H1 (cell line): ENCODE measurements around the gene CHPF. TPM values are rescaled to one million over a fixed set of nuclear protein-coding genes. Genes with fewer than 3 reads are reported as not detected.

Experiments used
- CTCF ChIA-PET: fragments of 300-600 bp; sonication (Branson Sonifier 250); formaldehyde crosslinking; loops from one replicate; lab custom pipeline; 2021; ENCODE audit not compliant: partially characterized antibody; lab: Charles Lee
- POLR2A ChIA-PET: fragments of 300-600 bp; sonication (Branson Sonifier 250); formaldehyde crosslinking; loops from one replicate; lab custom pipeline; 2021; ENCODE audit warnings: inconsistent platforms; ENCODE audit not compliant: partially characterized antibody; lab: Charles Lee
- DNase-seq, 2 experiments: peaks; one replicate each; pipeline versions ENCODE4 v3.0.0 to v3.0.0-alpha.2; 2010 to 2022; ENCODE audit warnings: low spot score in 2 of 2, low read depth in 1 of 2, mixed read lengths in 1 of 2
- FAIRE-seq: peaks from 2 replicates; lab custom pipeline; 2011; peaks lifted over from hg19 to GRCh38; lab: Jason Lieb, UNC
- H2AFZ ChIP-seq: 2 replicates; pipeline ENCODE4 v1.8.1; 2012; ENCODE audit warnings: low read length, inconsistent platforms
- H2AK5ac ChIP-seq: 2 replicates; pipeline ENCODE4 v1.6.1; 2013; ENCODE audit warnings: low read depth, low read length
- H2BK120ac ChIP-seq: replicated peaks from 2 replicates; pipeline ENCODE3; 2013; ENCODE audit warnings: low read depth, low read length, inconsistent platforms
- H2BK12ac ChIP-seq: 2 replicates; pipeline ENCODE4 v1.6.1; 2013; ENCODE audit warnings: low read depth, low read length
- H2BK15ac ChIP-seq: 2 replicates; pipeline ENCODE4 v1.6.1; 2013; ENCODE audit warnings: low read length
- H2BK20ac ChIP-seq: 2 replicates; pipeline ENCODE4 v1.6.1; 2013; ENCODE audit warnings: low read length
- H2BK5ac ChIP-seq: 2 replicates; pipeline ENCODE4 v1.6.1; 2013; ENCODE audit warnings: low read depth, low read length
- H3K14ac ChIP-seq: 2 replicates; pipeline ENCODE4 v1.6.1; 2013; ENCODE audit warnings: inconsistent platforms; ENCODE audit not compliant: insufficient read length
- H3K18ac ChIP-seq: 2 replicates; pipeline ENCODE4 v1.6.1; 2013; ENCODE audit warnings: low read length; ENCODE audit errors: extremely low read depth
- H3K23ac ChIP-seq: 2 replicates; pipeline ENCODE4 v1.6.1; 2013; ENCODE audit warnings: inconsistent platforms; ENCODE audit not compliant: insufficient read length
- H3K23me2 ChIP-seq: 2 replicates; pipeline ENCODE4 v1.6.1; 2013; ENCODE audit warnings: low read depth, low read length
- H3K27ac ChIP-seq: 2 replicates; pipeline ENCODE4 v1.6.1; 2011; ENCODE audit warnings: low read depth, low read length, inconsistent platforms
- H3K27me3 ChIP-seq, 4 experiments: replicated peaks in 1 of 4; 1 replicate in 1 of 4; 2 replicates in 3 of 4; pipeline versions ENCODE4 v1.6.1 to v1.8.1; 2011 to 2013; ENCODE audit warnings: low read length in 3 of 4, mild to moderate bottlenecking in 3 of 4, inconsistent platforms in 2 of 4, mixed read lengths in 2 of 4, moderate library complexity in 1 of 4; ENCODE audit not compliant: control insufficient read depth in 3 of 4, insufficient read depth in 3 of 4; ENCODE audit errors: extremely low read depth in 1 of 4
- H3K36me3 ChIP-seq, 4 experiments: 2 replicates each; pipeline versions ENCODE4 v1.6.1 to v1.8.1; 2011 to 2013; ENCODE audit warnings: mild to moderate bottlenecking in 4 of 4, low read length in 3 of 4, moderate library complexity in 2 of 4, control low read depth in 1 of 4, inconsistent platforms in 1 of 4; ENCODE audit not compliant: insufficient read depth in 4 of 4, control insufficient read depth in 2 of 4
- H3K4ac ChIP-seq: replicated peaks from 2 replicates; pipeline ENCODE3; 2013; ENCODE audit warnings: low read length, low read depth, mixed read lengths, inconsistent platforms; ENCODE audit not compliant: insufficient read length
- H3K4me1 ChIP-seq, 4 experiments: replicated peaks in 1 of 4; 1 replicate in 1 of 4; 2 replicates in 3 of 4; pipeline versions ENCODE4 v1.6.1 to v1.8.1; 2011 to 2013; ENCODE audit warnings: low read length in 3 of 4, inconsistent platforms in 2 of 4, mixed read lengths in 1 of 4; ENCODE audit not compliant: insufficient read depth in 4 of 4, control insufficient read depth in 3 of 4
- H3K4me2 ChIP-seq, 2 experiments: 2 replicates each; pipeline versions ENCODE4 v1.6.1 to v1.8.1; 2011 to 2013; ENCODE audit warnings: low read depth in 2 of 2, low read length in 2 of 2, control low read depth in 1 of 2, inconsistent platforms in 1 of 2, mild to moderate bottlenecking in 1 of 2; ENCODE audit not compliant: insufficient read depth in 1 of 2
- H3K4me3 ChIP-seq, 4 experiments: fragments of 200-600, 300-600 bp in 1 of 4; sonication (generic), shearing (Covaris generic), sonication (Bioruptor Twin) in 1 of 4; 2 replicates each; pipeline versions ENCODE4 v1.5.1 to v1.8.1; 2011 to 2016; ENCODE audit warnings: low read length in 4 of 4, low read depth in 3 of 4, control low read depth in 2 of 4, inconsistent platforms in 2 of 4, mild to moderate bottlenecking in 2 of 4, mixed read lengths in 1 of 4, moderate library complexity in 1 of 4; ENCODE audit not compliant: insufficient read depth in 2 of 4; ENCODE audit errors: extremely low read depth in 1 of 4
- H3K56ac ChIP-seq: replicated peaks from 2 replicates; pipeline ENCODE3; 2013; ENCODE audit warnings: low read depth, mild to moderate bottlenecking, mixed read lengths, low read length, inconsistent platforms; ENCODE audit not compliant: insufficient read length
- H3K79me1 ChIP-seq: 2 replicates; pipeline ENCODE4 v1.6.1; 2013; ENCODE audit warnings: low read depth, low read length, control low read depth
- H3K79me2 ChIP-seq, 2 experiments: 2 replicates each; pipeline versions ENCODE4 v1.6.1 to v1.8.1; 2012 to 2013; ENCODE audit warnings: low read length in 2 of 2, mild to moderate bottlenecking in 2 of 2, inconsistent platforms in 1 of 2; ENCODE audit not compliant: insufficient read depth in 2 of 2, control insufficient read depth in 1 of 2
- H3K9ac ChIP-seq, 4 experiments: replicated peaks in 1 of 4; 1 replicate in 1 of 4; 2 replicates in 3 of 4; pipeline versions ENCODE4 v1.6.1 to v1.8.1; 2011 to 2013; ENCODE audit warnings: low read depth in 3 of 4, low read length in 3 of 4, control low read depth in 2 of 4, mild to moderate bottlenecking in 2 of 4, moderate library complexity in 2 of 4, inconsistent platforms in 1 of 4; ENCODE audit errors: extremely low read depth in 1 of 4
- H3K9me3 ChIP-seq, 2 experiments: 2 replicates each; pipeline versions ENCODE4 v1.6.1 to v1.8.1; 2012 to 2013; ENCODE audit warnings: mild to moderate bottlenecking in 2 of 2, moderate library complexity in 2 of 2, control low read depth in 1 of 2, inconsistent platforms in 1 of 2, low read depth in 1 of 2, low read length in 1 of 2, mixed read lengths in 1 of 2; ENCODE audit not compliant: insufficient read depth in 2 of 2
- H4K20me1 ChIP-seq, 2 experiments: replicated peaks in 1 of 2; 2 replicates each; pipeline versions ENCODE3 to v1.8.1; 2011 to 2013; ENCODE audit warnings: inconsistent platforms in 2 of 2, low read length in 2 of 2, mild to moderate bottlenecking in 1 of 2; ENCODE audit not compliant: insufficient read depth in 2 of 2, control insufficient read depth in 1 of 2
- H4K5ac ChIP-seq: 2 replicates; pipeline ENCODE4 v1.6.1; 2013; ENCODE audit warnings: low read length, low read depth, mixed read lengths, inconsistent platforms; ENCODE audit not compliant: insufficient read length
- H4K8ac ChIP-seq: 2 replicates; pipeline ENCODE4 v1.8.0; 2013; ENCODE audit warnings: mild to moderate bottlenecking, moderate library complexity, low read length, inconsistent platforms; ENCODE audit not compliant: insufficient read depth; ENCODE audit errors: extremely low read depth
- H4K91ac ChIP-seq: replicated peaks from 2 replicates; pipeline ENCODE3; 2013; ENCODE audit warnings: low read length, mixed read lengths, inconsistent platforms; ENCODE audit not compliant: insufficient read length
- PHF8 ChIP-seq: fragments of 200-600 bp; sonication (generic); conservative IDR thresholded peaks from 2 replicates; pipeline ENCODE4 v1.7.1; 2012; ENCODE audit warnings: low read depth, mild to moderate bottlenecking, inconsistent platforms, low read length, moderate library complexity
- RAD21 ChIP-seq, 2 experiments: IDR thresholded peaks in 1 of 2; conservative IDR thresholded peaks in 1 of 2; 2 replicates each; pipeline ENCODE4 v1.6.1; 2011; ENCODE audit warnings: low read depth in 2 of 2, low read length in 2 of 2, improper control_type of control experiment in 1 of 2, inconsistent platforms in 1 of 2, mild to moderate bottlenecking in 1 of 2, moderate library complexity in 1 of 2
- WGBS, 2 experiments: shearing (Covaris generic) in 1 of 2; methylation state at CpG; one replicate each; pipeline versions ENCODE4 v1.1.6 to v1.1.7; 2013 to 2015; ENCODE audit warnings: low lambda C conversion rate in 2 of 2, mixed read lengths in 2 of 2, inconsistent platforms in 1 of 2, low coverage in 1 of 2, missing lambda C conversion rate in 1 of 2; ENCODE audit not compliant: insufficient replicate concordance in 2 of 2, insufficient coverage in 1 of 2, insufficient read length in 1 of 2; ENCODE audit errors: extremely low coverage in 1 of 2, missing lambda C conversion rate in 1 of 2; 5-methylcytosine and 5-hydroxymethylcytosine counted together
- polyA plus RNA-seq, 7 experiments: library from polyadenylated mRNA; depleted of rRNA in 3 of 7; stranded (reverse) in 5 of 7; unstranded in 2 of 7; fragments of >200 nt in 5 of 7; fragments of 200-250 nt in 2 of 7; gene quantifications; 1 replicate in 5 of 7; 2 replicates in 1 of 7; 4 replicates in 1 of 7; pipeline versions ENCODE4 v1.2.1 to v1.2.3, GENCODE V29; 2011 to 2013; ENCODE audit warnings: missing spikeins in 2 of 7, mixed read lengths in 2 of 7
- total RNA-seq: library from RNA; stranded (reverse); fragmentation: NEBNext Ultra II Directional; extraction: Animal tissue kit (Norgen Biotek cat#: 25700); gene quantifications from 2 replicates; pipeline ENCODE4 v1.2.1, GENCODE V29; 2021
- TF ChIP-seq, protein P1 (sequence below), 3 experiments: IDR thresholded peaks; 1 replicate in 2 of 3; 2 replicates in 1 of 3; pipeline versions ENCODE4 v1.5.1 to v1.6.1; 2011; ENCODE audit warnings: low read length in 3 of 3, mild to moderate bottlenecking in 3 of 3, inconsistent platforms in 2 of 3, low read depth in 1 of 3, moderate library complexity in 1 of 3; ENCODE audit not compliant: insufficient read depth in 1 of 3; ENCODE audit errors: control extremely low read depth in 1 of 3

The CHPF gene
- total and polyA plus RNA-seq, 2 of the 8 experiments (the other 6 are each of a cell fraction or from before 2014, with no cell fraction given), result 62.9 to 67.3 TPM

DNA sequence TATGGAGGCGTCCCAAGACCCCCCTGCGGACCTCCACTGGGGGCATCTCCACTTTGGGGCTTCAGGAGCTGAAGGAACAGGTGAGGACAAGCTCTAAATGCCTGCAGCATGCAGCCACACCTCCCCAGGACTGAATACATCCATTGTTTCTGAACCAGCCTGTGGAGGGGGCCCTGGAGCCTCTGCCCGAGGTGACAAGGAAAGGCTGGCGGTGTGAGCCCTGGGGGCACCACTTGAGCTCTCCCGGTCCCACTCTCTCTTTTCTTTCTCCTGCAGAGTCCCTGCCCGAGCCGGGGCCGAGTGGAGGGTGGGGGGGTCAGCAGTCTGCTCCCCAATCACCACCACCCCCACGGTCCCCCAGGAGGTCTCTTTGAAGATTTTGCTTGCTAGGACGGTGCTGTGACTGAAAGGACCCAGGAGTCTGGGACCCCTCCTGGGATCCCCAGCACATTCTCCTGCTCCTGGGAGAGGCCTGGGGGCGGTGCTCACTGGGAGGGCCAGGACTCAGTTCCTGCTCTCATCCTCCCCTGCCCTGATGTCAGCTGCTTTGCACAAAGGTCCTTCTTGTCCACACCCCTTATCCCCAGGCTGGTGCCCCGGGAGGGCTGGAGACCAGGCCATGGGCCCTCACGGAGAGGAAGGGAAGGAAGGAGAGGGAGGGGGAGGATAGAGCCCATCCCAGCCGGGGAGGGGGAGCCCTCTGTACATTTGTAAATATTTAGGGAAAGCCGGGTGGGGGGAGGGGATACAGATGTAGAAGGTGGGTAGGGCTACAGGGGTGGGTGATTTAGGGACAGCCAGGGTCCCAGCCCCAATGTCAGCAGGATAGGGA, 5.7 kb downstream of the CHPF start:
- Histone ChIP-seq H3K14ac (no peak overlapping the region), H3K4me2 (peak overlapping the region; percentile 1 to 32; a peak in 3 of 4 replicates), H3K9ac (no peak overlapping the region), H4K8ac (no peak overlapping the region; the same call in 1 of the 2 replicates), H3K79me2 (peaks cover 0 to 6% of the 10 kb centered on the region in 2 experiments; a peak in 1 of 4 replicates), H4K5ac (no peak overlapping the region), H3K23me2 (peaks cover 9% of the 10 kb centered on the region; the same call in 1 of the 2 replicates), H3K27ac (no peak overlapping the region), H3K27me3 (no peaks in the 10 kb centered on the region; a peak in 1 of 7 replicates), H3K4ac (no peak overlapping the region), H2BK120ac (no peak overlapping the region), H3K23ac (no peak overlapping the region), H3K18ac (peak overlapping the region; percentile 6), H2AFZ (no peak overlapping the region), H2AK5ac (no peak overlapping the region), H2BK20ac (no peak overlapping the region), H3K36me3 (peaks cover 4 to 22% (median 12%) of the 10 kb centered on the region in 4 experiments; a peak in 6 of 8 replicates), H2BK12ac (no peak overlapping the region), H2BK5ac (peak overlapping the region; percentile 75; the same call in 1 of the 2 replicates), H4K91ac (no peak overlapping the region), H3K79me1 (peaks cover 4% of the 10 kb centered on the region; the same call in 1 of the 2 replicates), H3K4me3 (no peak overlapping the region), H3K9me3 (no peaks in the 10 kb centered on the region), H4K20me1 (peaks cover 10 to 11% of the 10 kb centered on the region in 2 experiments), H3K4me1 (peaks cover 5 to 25% (median 16%) of the 10 kb centered on the region in 4 experiments), H3K56ac (no peak overlapping the region), H2BK15ac (no peak overlapping the region; the same call in 1 of the 2 replicates)
- FAIRE-seq, result no peak
- DNase-seq, result no peak
- CTCF ChIA-PET, result interaction anchor here (0.6 to 113.1 kb wide), 25 partner anchors 16 to 317 kb away, joined by 3 to 7248 read pairs (median 6); partner anchors contain the start of genes ASIC4, DES, DNAJB2 and GMPPA
- 63% methylated on average over 6 of the region's 15 CpGs; no CpG with 5 or more reads in 1 of the 2 experiments for WGBS, 2 experiments
- POLR2A ChIA-PET, result interaction anchor here (0.6 to 5.4 kb wide), 14 partner anchors 10 to 113 kb away, joined by 3 to 23 read pairs (median 4); partner anchors contain the start of genes GMPPA and STK11IP
- TF ChIP-seq PHF8, result no peak
- TF ChIP-seq RAD21 (IDR thresholded peaks at IDR 0.05 in 1 of 2, conservative IDR thresholded peaks at IDR 0.05 in 1 of 2; ENCODE audit: low read depth in 2 of 2, low read length in 2 of 2), result peak in 1 of 2 experiments; percentile 26; a peak in 1 of 4 replicates
- TF ChIP-seq, protein P1, sequence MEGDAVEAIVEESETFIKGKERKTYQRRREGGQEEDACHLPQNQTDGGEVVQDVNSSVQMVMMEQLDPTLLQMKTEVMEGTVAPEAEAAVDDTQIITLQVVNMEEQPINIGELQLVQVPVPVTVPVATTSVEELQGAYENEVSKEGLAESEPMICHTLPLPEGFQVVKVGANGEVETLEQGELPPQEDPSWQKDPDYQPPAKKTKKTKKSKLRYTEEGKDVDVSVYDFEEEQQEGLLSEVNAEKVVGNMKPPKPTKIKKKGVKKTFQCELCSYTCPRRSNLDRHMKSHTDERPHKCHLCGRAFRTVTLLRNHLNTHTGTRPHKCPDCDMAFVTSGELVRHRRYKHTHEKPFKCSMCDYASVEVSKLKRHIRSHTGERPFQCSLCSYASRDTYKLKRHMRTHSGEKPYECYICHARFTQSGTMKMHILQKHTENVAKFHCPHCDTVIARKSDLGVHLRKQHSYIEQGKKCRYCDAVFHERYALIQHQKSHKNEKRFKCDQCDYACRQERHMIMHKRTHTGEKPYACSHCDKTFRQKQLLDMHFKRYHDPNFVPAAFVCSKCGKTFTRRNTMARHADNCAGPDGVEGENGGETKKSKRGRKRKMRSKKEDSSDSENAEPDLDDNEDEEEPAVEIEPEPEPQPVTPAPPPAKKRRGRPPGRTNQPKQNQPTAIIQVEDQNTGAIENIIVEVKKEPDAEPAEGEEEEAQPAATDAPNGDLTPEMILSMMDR (IDR thresholded peaks at IDR 0.05; ENCODE audit: control extremely low read depth in 1 of 3, insufficient read depth in 1 of 3, low read depth in 1 of 3, low read length in 3 of 3), result peak in 1 of 3 experiments; percentile 25; a peak in 1 of 4 replicates
